ENCODE data around the gene COMMD9.

The COMMD9 gene

GRCh38 chr11:36238881-36239280 lies 50.3 kb downstream of the COMMD9 start:
- TF ChIP-seq CTCF (IDR thresholded peaks at IDR 0.05; ENCODE audit: low read depth, low read length, missing control alignments), result no peak
- no peak for DNase-seq (ENCODE audit: low read depth)
- in situ Hi-C loops (cut with HindIII; ENCODE audit: low sequenced_read_pairs), result no loop called here
- no peak overlapping the region for H3K4me3 ChIP-seq (ENCODE audit: low read depth, low read length)

GRCh38 chr11:36238036-36238631 lies 51.1 kb downstream of the COMMD9 start:
- in situ Hi-C loops (cut with HindIII; ENCODE audit: low sequenced_read_pairs), result no loop called here
- H3K4me3 ChIP-seq (ENCODE audit: low read depth, low read length), result no peak overlapping the region
- no peak for TF ChIP-seq CTCF (IDR thresholded peaks at IDR 0.05; ENCODE audit: low read depth, low read length, missing control alignments)
- DNase-seq (ENCODE audit: low read depth), result no peak

DNA sequence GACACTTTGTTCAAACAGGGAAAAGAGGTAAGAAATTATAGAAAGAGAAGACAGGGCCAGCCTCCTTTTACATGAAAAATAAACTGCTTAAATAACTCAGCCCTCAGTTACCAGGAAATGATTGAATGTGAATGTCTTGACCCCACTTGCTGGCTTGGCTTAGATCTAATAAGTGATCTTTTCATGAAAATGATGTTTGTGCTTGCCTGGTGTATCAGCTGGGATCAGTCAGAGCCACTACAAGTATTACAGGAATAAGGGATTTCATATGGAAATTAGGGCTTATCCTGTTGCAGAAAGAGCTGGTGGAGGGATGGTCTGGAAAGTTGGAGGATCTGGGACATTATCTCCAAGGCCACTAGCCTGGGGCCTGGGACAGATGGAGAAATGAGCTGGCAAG lies 51.8 kb downstream of the COMMD9 start:
- in situ Hi-C loops (cut with HindIII; ENCODE audit: low sequenced_read_pairs), result no loop called here
- TF ChIP-seq CTCF (IDR thresholded peaks at IDR 0.05; ENCODE audit: low read depth, low read length, missing control alignments), result no peak
- DNase-seq (ENCODE audit: low read depth), result no peak
- H3K4me3 ChIP-seq (ENCODE audit: low read depth, low read length), result no peak overlapping the region

DNA sequence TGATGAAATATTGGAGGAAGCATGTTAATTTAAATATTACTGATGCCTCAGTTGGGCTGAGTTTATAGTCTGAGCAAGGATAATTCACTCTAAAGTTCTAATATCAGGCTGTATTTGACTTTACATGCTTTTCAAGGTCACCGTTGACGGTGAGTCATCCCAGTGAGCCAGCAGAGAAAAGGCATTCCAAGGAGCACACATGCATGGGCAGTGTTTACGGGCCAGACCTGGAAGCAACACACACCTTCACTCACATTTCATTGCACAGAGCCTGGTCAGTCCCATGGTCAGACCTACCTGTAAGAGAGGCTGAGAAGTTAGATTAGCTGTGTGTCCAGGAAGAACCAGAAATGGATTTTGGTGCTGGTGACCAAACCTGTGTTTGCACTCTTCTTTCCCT lies 53.5 kb downstream of the COMMD9 start:
- in situ Hi-C loops (cut with HindIII; ENCODE audit: low sequenced_read_pairs), result no loop called here
- no peak for DNase-seq (ENCODE audit: low read depth)
- no peak for TF ChIP-seq CTCF (IDR thresholded peaks at IDR 0.05; ENCODE audit: low read depth, low read length, missing control alignments)
- no peak overlapping the region for H3K4me3 ChIP-seq (ENCODE audit: low read depth, low read length)

DNA sequence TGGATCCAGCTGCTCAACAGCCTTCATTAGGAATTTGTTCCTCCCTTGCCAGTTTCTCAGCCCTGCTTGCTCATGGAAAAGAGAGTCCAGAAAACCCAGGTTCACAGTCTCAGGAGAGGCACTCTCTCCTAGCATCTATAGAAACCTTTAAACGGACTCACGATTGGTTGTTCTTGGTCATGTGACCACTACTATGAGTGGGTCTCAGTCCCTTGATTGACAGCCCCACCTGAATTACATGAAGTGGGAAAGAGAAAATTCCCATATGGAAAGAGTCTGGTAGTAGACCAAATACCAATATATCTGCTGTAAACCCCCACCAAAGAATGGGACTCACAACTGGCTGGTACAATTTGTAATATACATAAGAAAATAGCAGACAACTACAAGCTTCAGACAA lies 54.4 kb downstream of the COMMD9 start:
- TF ChIP-seq CTCF (IDR thresholded peaks at IDR 0.05; ENCODE audit: low read depth, low read length, missing control alignments), result no peak
- DNase-seq (ENCODE audit: low read depth), result no peak
- no peak overlapping the region for H3K4me3 ChIP-seq (ENCODE audit: low read depth, low read length)
- in situ Hi-C loops (cut with HindIII; ENCODE audit: low sequenced_read_pairs), result no loop called here

- peak; percentile 87 for DNase-seq (ENCODE audit: low read depth)
- TF ChIP-seq CTCF (IDR thresholded peaks at IDR 0.05; ENCODE audit: low read depth, low read length, missing control alignments), result no peak
- no peak overlapping the region for H3K4me3 ChIP-seq (ENCODE audit: low read depth, low read length)
- in situ Hi-C loops (cut with HindIII; ENCODE audit: low sequenced_read_pairs), result no loop called here
Measured at GRCh38 chr11:36233204-36233603, 56.0 kb downstream of the COMMD9 start.
